Fibroblast of the aortic adventitia (primary cell): ENCODE measurements around the gene GFRAL. TPM values are rescaled to one million over a fixed set of nuclear protein-coding genes. Genes with fewer than 3 reads are reported as not detected.

Source experiments
- DNase-seq: peaks from one replicate; pipeline ENCODE4 v3.0.0-alpha.2; 2010; ENCODE audit warnings: low read depth
- H3K4me3 ChIP-seq: 2 replicates; pipeline ENCODE4 v1.5.1; 2011; ENCODE audit warnings: low read depth, mild to moderate bottlenecking, control low read depth, low read length, moderate library complexity
- total RNA-seq: library from RNA; depleted of rRNA; stranded (reverse); fragments of >200 nt; gene quantifications from 2 replicates; pipeline ENCODE4 v1.2.3, GENCODE V29; 2012; ENCODE audit warnings: low replicate concordance
- TF ChIP-seq, protein P1 (sequence below): IDR thresholded peaks from 2 replicates; pipeline ENCODE4 v1.5.1; 2011; ENCODE audit warnings: mild to moderate bottlenecking, low read length, control low read depth, inconsistent platforms; ENCODE audit not compliant: insufficient read depth

GFRAL gene
- total RNA-seq, 1 donor, result not detected

GRCh38 chr6:55299286-55299985 is 27.8 kb upstream of the GFRAL start:
- DNase-seq, result no peak
- no peak overlapping the region for H3K4me3 ChIP-seq
- TF ChIP-seq, protein P1, sequence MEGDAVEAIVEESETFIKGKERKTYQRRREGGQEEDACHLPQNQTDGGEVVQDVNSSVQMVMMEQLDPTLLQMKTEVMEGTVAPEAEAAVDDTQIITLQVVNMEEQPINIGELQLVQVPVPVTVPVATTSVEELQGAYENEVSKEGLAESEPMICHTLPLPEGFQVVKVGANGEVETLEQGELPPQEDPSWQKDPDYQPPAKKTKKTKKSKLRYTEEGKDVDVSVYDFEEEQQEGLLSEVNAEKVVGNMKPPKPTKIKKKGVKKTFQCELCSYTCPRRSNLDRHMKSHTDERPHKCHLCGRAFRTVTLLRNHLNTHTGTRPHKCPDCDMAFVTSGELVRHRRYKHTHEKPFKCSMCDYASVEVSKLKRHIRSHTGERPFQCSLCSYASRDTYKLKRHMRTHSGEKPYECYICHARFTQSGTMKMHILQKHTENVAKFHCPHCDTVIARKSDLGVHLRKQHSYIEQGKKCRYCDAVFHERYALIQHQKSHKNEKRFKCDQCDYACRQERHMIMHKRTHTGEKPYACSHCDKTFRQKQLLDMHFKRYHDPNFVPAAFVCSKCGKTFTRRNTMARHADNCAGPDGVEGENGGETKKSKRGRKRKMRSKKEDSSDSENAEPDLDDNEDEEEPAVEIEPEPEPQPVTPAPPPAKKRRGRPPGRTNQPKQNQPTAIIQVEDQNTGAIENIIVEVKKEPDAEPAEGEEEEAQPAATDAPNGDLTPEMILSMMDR, result no peak

DNA sequence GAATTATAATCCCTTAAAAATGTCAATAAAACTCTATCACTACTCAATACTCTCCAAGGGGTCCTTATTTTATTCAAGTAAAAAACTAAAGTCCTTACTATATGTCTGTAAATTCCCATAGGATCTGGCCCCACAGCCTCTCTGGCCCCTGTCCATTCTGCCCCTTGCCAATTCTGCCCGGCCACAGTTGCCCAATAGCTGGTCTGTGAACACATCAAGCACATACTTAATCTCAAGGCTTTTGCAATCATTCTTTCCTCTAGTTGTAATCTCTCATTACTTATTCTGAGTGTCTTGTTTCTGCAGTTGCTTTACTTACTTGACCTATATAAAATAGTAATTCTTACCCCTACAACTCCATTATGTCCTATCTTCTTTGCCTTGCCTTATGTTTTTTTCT is 22.5 kb upstream of the GFRAL start:
- TF ChIP-seq, protein P1, result no peak
- H3K4me3 ChIP-seq, result no peak overlapping the region
- no peak for DNase-seq

DNA sequence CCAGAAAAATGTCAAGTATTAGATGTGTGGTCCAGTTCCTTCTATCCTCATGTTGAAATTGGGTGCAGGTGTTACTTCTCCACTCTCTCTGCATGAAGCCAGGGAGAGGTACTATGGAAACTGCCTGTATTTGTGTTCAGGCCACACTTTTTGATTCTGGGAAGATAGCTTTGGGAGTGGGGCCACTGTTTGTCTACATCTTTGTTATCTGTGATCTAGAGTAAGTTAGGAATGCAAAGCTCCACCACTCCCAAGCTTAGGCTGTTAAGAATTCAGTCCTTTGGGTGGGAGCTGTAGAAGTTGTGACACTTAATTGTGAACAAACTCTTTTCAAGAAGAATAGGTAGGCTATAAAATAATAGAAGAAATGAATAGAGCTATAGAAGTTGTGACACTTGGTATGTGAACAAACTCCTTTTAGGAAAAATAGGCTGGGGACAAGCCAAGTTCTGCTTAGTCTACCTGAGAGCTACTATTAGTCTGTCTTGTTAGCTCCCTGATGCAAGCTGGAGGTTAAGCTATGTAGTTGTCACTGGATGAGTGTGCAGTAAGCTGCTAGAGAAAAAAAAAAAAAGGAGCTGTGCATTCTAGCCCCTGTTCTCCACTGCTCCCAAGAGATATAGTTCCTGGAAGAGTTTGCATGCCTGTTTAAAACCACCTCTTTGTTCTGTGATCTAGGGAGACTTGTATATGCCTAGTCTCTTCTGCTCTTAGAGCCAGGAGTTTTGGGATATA is 7.1 kb upstream of the GFRAL start:
- H3K4me3 ChIP-seq, result no peak overlapping the region
- TF ChIP-seq, protein P1, result no peak
- no peak for DNase-seq

GRCh38 chr6:55320696-55321086 is 6.6 kb upstream of the GFRAL start:
- DNase-seq, result no peak
- H3K4me3 ChIP-seq, result no peak overlapping the region
- TF ChIP-seq, protein P1, result no peak

- TF ChIP-seq, protein P1, result no peak
- DNase-seq, result no peak
- H3K4me3 ChIP-seq, result no peak overlapping the region
Observed at GRCh38 chr6:55377150-55377549, 49.9 kb downstream of the GFRAL start.

- no peak overlapping the region for H3K4me3 ChIP-seq
- TF ChIP-seq, protein P1, result no peak
- DNase-seq, result no peak
Observed at GRCh38 chr6:55379471-55379870, 52.2 kb downstream of the GFRAL start.

GRCh38 chr6:55379895-55380294 is 52.6 kb downstream of the GFRAL start:
- no peak overlapping the region for H3K4me3 ChIP-seq
- TF ChIP-seq, protein P1, result no peak
- DNase-seq, result no peak
